ENCODE data around the gene ERCC6L2. TPM values are rescaled to one million over a fixed set of nuclear protein-coding genes. Genes with fewer than 3 reads are reported as not detected.

Gene ERCC6L2, protein sequence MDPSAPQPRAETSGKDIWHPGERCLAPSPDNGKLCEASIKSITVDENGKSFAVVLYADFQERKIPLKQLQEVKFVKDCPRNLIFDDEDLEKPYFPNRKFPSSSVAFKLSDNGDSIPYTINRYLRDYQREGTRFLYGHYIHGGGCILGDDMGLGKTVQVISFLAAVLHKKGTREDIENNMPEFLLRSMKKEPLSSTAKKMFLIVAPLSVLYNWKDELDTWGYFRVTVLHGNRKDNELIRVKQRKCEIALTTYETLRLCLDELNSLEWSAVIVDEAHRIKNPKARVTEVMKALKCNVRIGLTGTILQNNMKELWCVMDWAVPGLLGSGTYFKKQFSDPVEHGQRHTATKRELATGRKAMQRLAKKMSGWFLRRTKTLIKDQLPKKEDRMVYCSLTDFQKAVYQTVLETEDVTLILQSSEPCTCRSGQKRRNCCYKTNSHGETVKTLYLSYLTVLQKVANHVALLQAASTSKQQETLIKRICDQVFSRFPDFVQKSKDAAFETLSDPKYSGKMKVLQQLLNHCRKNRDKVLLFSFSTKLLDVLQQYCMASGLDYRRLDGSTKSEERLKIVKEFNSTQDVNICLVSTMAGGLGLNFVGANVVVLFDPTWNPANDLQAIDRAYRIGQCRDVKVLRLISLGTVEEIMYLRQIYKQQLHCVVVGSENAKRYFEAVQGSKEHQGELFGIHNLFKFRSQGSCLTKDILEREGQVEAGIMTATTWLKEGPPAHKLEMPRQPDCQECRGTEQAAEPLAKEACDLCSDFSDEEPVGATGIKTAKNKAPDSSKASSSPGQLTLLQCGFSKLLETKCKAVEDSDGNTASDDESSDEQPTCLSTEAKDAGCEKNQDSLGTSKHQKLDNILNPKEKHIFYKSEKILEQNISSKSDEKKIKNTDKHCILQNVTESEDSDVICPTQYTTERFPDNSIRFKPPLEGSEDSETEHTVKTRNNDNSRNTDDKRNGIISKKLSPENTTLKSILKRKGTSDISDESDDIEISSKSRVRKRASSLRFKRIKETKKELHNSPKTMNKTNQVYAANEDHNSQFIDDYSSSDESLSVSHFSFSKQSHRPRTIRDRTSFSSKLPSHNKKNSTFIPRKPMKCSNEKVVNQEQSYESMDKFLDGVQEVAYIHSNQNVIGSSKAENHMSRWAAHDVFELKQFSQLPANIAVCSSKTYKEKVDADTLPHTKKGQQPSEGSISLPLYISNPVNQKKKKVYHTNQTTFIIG (N-terminal part only)
- total RNA-seq: 67.0 TPM
- 13.3 TPM for polyA plus RNA-seq
- long read RNA-seq, donor 1: 0 reads
- long read RNA-seq, donor 2: 0 reads
- long read RNA-seq, donor 3: 0 reads
- long read RNA-seq, donor 4: 0 reads
- long read RNA-seq, donor 5, partial matches to known transcripts: 0 of 2 reads
- long read RNA-seq, donor 5, other reads (novel, unspliced or antisense): 0 of 2 reads
- long read RNA-seq, donor 6, partial matches to known transcripts: 0 of 5 reads
- long read RNA-seq, donor 6, other reads (novel, unspliced or antisense): 5 of 5 reads
- long read RNA-seq, donor 7, partial matches to known transcripts: 0 of 1 reads
- long read RNA-seq, donor 7, other reads (novel, unspliced or antisense): 0 of 1 reads
- long read RNA-seq, donor 8, partial matches to known transcripts: 0 of 1 reads
- long read RNA-seq, donor 8, other reads (novel, unspliced or antisense): 0 of 1 reads
- long read RNA-seq, donor 9: 0 reads
- long read RNA-seq, donor 10: 0 reads

DNA sequence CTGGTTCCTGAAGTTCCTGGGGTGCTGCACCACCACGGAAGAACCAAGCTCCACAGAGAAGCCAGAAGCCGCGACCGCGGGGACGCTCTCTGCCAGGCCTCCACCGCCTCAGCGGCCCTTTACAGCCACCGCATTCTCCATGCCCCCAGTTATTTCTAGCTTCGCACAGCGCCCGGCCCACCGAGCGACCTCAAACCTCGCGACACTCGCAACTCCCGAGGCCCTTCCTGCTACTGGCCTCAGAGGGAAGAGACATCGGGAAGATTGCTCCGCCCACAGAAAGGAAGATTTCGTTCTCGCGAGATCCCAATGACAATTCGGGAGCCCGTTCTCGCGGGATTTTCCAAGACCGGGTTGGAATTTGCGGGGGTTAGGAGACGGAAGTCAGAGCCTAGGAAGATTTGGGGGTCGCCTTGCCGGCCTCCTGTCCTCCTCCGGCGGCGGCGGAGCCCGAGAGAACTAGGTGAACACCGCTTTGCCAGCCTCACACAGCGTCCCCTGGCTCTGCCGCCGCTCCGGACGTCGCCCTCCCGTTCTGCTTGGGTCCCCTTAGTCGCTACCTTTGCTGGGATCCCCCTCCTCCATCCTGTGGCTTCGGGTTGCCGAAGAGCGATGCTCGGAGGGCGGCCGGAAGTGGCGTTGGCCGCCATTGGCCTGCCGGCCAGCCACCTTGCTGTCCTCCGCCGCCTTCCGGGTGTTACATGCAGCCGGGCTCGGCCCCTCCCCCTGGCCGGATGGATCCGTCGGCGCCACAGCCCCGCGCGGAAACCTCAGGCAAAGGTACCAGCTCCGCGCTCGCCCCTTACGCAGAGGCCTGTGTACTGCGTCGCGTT, at the start of gene ERCC6L2:
Gene ERCC6L2 (plus strand): TSS at position 387 of the 833 bp plus-strand sequence. CDS start 348 bp downstream, at position 735.
- Histone ChIP-seq H3K4me1 (ENCODE audit: control insufficient read depth in 2 of 2, insufficient read depth in 2 of 2, low read length in 2 of 2) (peaks cover 9 to 13% of the 10 kb centered on the region in 2 donors), H3K4me3 (ENCODE audit: low read length in 2 of 2) (no peak within 1 kb of the TSS), H3K36me3 (ENCODE audit: control insufficient read depth in 2 of 2, insufficient read depth in 2 of 2, low read length in 1 of 2) (no peaks in the 10 kb centered on the region), H3K9me3 (ENCODE audit: control insufficient read depth in 2 of 2, insufficient read depth in 1 of 2, low read length in 1 of 2) (no peaks in the 10 kb centered on the region), H3K27ac (ENCODE audit: low read depth in 1 of 2, low read length in 1 of 2) (peak within 1 kb of the TSS in 1 of 2 donors; percentile 100), H3K27me3 (ENCODE audit: control insufficient read depth in 2 of 2, insufficient read depth in 1 of 2, low read length in 1 of 2) (no peaks in the 10 kb centered on the region)
- peak; percentile 91 to 98 (median 93) for DNase-seq (ENCODE audit: low read depth in 6 of 9, low spot score in 9 of 9)
- under 1% methylated on average over 74 of the region's 74 CpGs for WGBS

DNA sequence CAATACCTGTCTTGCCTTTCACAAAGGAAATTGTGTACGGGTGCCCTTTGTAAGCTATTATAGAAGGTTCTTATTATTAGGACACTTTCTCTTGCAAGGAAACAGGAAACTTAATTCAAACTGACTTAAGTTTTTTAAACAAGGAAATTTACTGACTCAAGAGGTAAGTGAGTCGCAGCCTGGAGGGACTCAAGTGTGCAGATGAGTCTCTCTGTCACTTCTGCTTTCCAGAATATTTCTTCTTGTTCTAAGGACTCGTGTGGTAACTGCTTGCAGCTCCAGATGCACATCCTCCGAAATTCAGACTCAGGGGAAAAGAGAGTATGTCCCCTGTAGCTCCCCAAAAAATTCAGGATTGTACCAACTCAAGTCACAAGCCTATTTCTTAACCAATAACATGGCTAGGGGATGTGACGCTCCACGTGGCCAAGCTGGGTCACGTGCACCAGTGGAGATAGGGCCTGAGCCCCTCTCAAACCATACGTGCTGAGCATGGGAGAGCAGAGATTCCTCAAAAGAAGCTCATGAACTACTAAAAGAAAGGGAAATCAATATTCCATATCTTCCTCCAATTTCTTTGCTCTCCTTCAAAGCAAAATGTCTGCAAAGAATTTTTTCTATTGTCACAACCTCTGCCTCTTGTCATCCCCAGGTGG, 49.2 kb upstream of the ERCC6L2 start:
- Histone ChIP-seq H3K9me3 (ENCODE audit: control insufficient read depth in 2 of 2, insufficient read depth in 1 of 2, low read length in 1 of 2) (no peaks in the 10 kb centered on the region), H3K27ac (ENCODE audit: low read depth in 1 of 2, low read length in 1 of 2) (no peak overlapping the region), H3K4me3 (ENCODE audit: low read length in 2 of 2) (no peak overlapping the region), H3K36me3 (ENCODE audit: control insufficient read depth in 2 of 2, insufficient read depth in 2 of 2, low read length in 1 of 2) (no peaks in the 10 kb centered on the region), H3K27me3 (ENCODE audit: control insufficient read depth in 2 of 2, insufficient read depth in 1 of 2, low read length in 1 of 2) (no peaks in the 10 kb centered on the region), H3K4me1 (ENCODE audit: control insufficient read depth in 2 of 2, insufficient read depth in 2 of 2, low read length in 2 of 2) (no peaks in the 10 kb centered on the region)
- WGBS: 91% methylated on average over 8 of the region's 8 CpGs
- DNase-seq (ENCODE audit: low read depth in 6 of 9, low spot score in 9 of 9): no peak

DNA sequence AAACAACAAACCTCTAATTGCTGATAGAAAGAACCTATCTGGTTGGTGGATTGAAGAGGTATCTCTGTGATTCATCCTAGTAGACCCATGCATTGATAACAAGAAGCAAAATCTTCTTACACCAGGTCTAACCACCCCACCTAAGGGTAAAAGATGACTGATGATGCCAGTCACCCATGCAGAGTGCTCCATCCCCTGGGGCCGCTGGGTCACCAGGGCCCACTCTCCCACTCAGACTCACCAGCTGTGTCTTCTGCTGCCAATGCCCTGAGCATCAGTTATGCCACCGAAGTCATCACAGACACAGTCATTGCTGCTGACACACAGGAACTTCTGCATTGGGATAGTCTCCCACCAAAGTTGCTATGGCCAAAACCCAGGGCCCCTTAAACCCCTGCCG, 44.7 kb upstream of the ERCC6L2 start:
- no peak for DNase-seq (ENCODE audit: low read depth in 6 of 9, low spot score in 9 of 9)
- Histone ChIP-seq H3K36me3 (ENCODE audit: control insufficient read depth in 2 of 2, insufficient read depth in 2 of 2, low read length in 1 of 2) (no peaks in the 10 kb centered on the region), H3K27ac (ENCODE audit: low read depth in 1 of 2, low read length in 1 of 2) (no peak overlapping the region), H3K4me1 (ENCODE audit: control insufficient read depth in 2 of 2, insufficient read depth in 2 of 2, low read length in 2 of 2) (no peaks in the 10 kb centered on the region), H3K27me3 (ENCODE audit: control insufficient read depth in 2 of 2, insufficient read depth in 1 of 2, low read length in 1 of 2) (no peaks in the 10 kb centered on the region), H3K9me3 (ENCODE audit: control insufficient read depth in 2 of 2, insufficient read depth in 1 of 2, low read length in 1 of 2) (no peaks in the 10 kb centered on the region), H3K4me3 (ENCODE audit: low read length in 2 of 2) (no peak overlapping the region)
- WGBS: over 99% methylated on average over 3 of the region's 3 CpGs

DNA sequence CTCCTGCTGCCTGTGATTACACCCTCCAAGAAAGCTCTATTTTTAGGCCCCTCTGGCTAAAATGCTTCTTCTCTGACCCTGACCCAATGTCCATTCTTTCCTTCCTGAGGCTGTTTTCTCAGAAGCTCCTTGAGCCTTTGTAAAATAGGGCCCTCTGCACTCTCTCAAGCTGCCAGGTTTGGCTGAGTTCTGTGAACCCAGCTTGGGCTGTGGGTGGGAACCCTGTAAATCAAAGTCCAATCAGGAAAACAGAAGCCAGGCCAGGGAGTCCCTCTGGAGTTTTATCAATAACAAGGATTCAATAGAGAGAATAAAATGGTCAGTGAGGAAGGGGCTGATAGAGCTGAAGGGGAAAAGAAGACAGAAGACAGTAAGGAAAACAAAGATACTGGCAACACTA, 43.7 kb upstream of the ERCC6L2 start:
- Histone ChIP-seq H3K27me3 (ENCODE audit: control insufficient read depth in 2 of 2, insufficient read depth in 1 of 2, low read length in 1 of 2) (no peaks in the 10 kb centered on the region), H3K9me3 (ENCODE audit: control insufficient read depth in 2 of 2, insufficient read depth in 1 of 2, low read length in 1 of 2) (no peaks in the 10 kb centered on the region), H3K4me3 (ENCODE audit: low read length in 2 of 2) (no peak overlapping the region), H3K36me3 (ENCODE audit: control insufficient read depth in 2 of 2, insufficient read depth in 2 of 2, low read length in 1 of 2) (no peaks in the 10 kb centered on the region), H3K4me1 (ENCODE audit: control insufficient read depth in 2 of 2, insufficient read depth in 2 of 2, low read length in 2 of 2) (no peaks in the 10 kb centered on the region), H3K27ac (ENCODE audit: low read depth in 1 of 2, low read length in 1 of 2) (no peak overlapping the region)
- no peak for DNase-seq (ENCODE audit: low read depth in 6 of 9, low spot score in 9 of 9)

DNA sequence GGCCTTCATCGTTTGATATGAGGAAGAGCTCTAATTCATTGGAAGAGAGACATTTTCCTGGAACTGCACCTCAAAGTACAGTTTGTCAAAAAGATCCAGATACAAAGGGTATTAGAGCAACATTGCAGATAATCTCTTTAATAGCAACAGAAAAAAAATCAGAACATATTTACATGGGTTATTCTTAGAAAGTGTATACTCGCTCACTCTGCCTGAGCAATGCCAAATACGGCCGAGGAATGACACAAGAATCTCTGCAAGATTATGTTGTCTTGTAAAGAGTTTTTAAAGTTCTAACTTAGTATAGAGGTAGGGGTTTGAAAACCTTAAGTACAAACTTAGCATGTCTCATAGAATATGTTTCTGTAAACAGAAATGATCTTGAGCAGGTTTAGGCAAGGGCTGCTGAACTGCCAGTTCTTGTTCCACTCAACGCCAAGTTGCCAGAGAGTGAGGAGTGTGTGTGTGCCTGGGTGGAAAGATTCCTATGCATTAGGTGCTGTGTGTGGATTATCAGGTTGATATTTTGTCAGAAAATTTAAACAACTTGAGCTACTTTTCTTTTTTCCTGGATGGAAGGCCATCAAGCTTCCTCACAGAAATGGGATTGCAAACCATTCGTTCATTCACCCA, 41.8 kb upstream of the ERCC6L2 start:
- no peaks in the 10 kb centered on the region for H3K4me1 ChIP-seq (ENCODE audit: control insufficient read depth in 2 of 2, insufficient read depth in 2 of 2, low read length in 2 of 2)
- no peaks in the 10 kb centered on the region for H3K27me3 ChIP-seq (ENCODE audit: control insufficient read depth in 2 of 2, insufficient read depth in 1 of 2, low read length in 1 of 2)
- H3K27ac ChIP-seq (ENCODE audit: low read depth in 1 of 2, low read length in 1 of 2): no peak overlapping the region
- H3K9me3 ChIP-seq (ENCODE audit: control insufficient read depth in 2 of 2, insufficient read depth in 1 of 2, low read length in 1 of 2): no peaks in the 10 kb centered on the region
- H3K36me3 ChIP-seq (ENCODE audit: control insufficient read depth in 2 of 2, insufficient read depth in 2 of 2, low read length in 1 of 2): no peaks in the 10 kb centered on the region
- WGBS: 97% methylated on average over 6 of the region's 6 CpGs
- no peak for DNase-seq (ENCODE audit: low read depth in 6 of 9, low spot score in 9 of 9)
- H3K4me3 ChIP-seq (ENCODE audit: low read length in 2 of 2): no peak overlapping the region

- H3K27me3 ChIP-seq (ENCODE audit: control insufficient read depth in 2 of 2, insufficient read depth in 1 of 2, low read length in 1 of 2): no peaks in the 10 kb centered on the region
- no peaks in the 10 kb centered on the region for H3K36me3 ChIP-seq (ENCODE audit: control insufficient read depth in 2 of 2, insufficient read depth in 2 of 2, low read length in 1 of 2)
- H3K4me3 ChIP-seq (ENCODE audit: low read length in 2 of 2): no peak overlapping the region
- H3K4me1 ChIP-seq (ENCODE audit: control insufficient read depth in 2 of 2, insufficient read depth in 2 of 2, low read length in 2 of 2): no peaks in the 10 kb centered on the region
- no peak for DNase-seq (ENCODE audit: low read depth in 6 of 9, low spot score in 9 of 9)
- H3K27ac ChIP-seq (ENCODE audit: low read depth in 1 of 2, low read length in 1 of 2): no peak overlapping the region
- 89% methylated on average over 3 of the region's 3 CpGs for WGBS
- no peaks in the 10 kb centered on the region for H3K9me3 ChIP-seq (ENCODE audit: control insufficient read depth in 2 of 2, insufficient read depth in 1 of 2, low read length in 1 of 2)
These were observed 41.1 kb upstream of the ERCC6L2 start for GRCh38 chr9:95834281-95834907.

- Histone ChIP-seq H3K4me1 (ENCODE audit: control insufficient read depth in 2 of 2, insufficient read depth in 2 of 2, low read length in 2 of 2) (no peaks in the 10 kb centered on the region), H3K4me3 (ENCODE audit: low read length in 2 of 2) (no peak overlapping the region), H3K27ac (ENCODE audit: low read depth in 1 of 2, low read length in 1 of 2) (no peak overlapping the region), H3K36me3 (ENCODE audit: control insufficient read depth in 2 of 2, insufficient read depth in 2 of 2, low read length in 1 of 2) (no peaks in the 10 kb centered on the region), H3K9me3 (ENCODE audit: control insufficient read depth in 2 of 2, insufficient read depth in 1 of 2, low read length in 1 of 2) (no peaks in the 10 kb centered on the region), H3K27me3 (ENCODE audit: control insufficient read depth in 2 of 2, insufficient read depth in 1 of 2, low read length in 1 of 2) (no peaks in the 10 kb centered on the region)
- WGBS: 95% methylated on average over 2 of the region's 2 CpGs
- no peak for DNase-seq (ENCODE audit: low read depth in 6 of 9, low spot score in 9 of 9)
These were observed 40.1 kb upstream of the ERCC6L2 start for GRCh38 chr9:95835393-95835792.

Measured in thymus (tissue), 14 donors.